ENCODE data around the gene TOP2B.

The TOP2B gene

GRCh38 chr3:25611193-25611592, 53.5 kb downstream of the TOP2B start:
- no peak for DNase-seq (ENCODE audit: low read depth)

DNA sequence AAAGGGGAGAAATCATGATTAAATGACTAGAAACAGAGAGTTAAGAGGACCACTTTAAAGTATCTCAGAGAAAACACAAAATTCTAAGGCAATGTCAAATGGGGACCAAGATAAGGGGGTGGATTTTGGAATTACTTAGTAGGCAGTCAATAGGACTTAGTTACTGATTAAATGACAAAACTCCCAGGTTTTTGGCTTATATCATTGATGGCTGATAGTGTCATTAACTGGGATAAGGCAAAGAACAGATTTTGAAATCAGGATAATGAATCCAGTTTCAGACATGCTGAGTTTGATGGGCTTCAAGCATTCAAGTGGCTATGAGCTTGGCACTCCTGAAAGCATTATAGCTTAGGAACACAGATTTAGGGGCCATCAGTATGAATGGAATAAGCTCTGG, 53.9 kb downstream of the TOP2B start:
- no peak for DNase-seq (ENCODE audit: low read depth)

- DNase-seq (ENCODE audit: low read depth), result no peak
Observed at GRCh38 chr3:25610167-25610566, 54.5 kb downstream of the TOP2B start.

- DNase-seq (ENCODE audit: low read depth), result no peak
Observed at GRCh38 chr3:25604107-25604805, 60.5 kb downstream of the TOP2B start.

- DNase-seq (ENCODE audit: low read depth), result no peak
Observed at GRCh38 chr3:25603703-25604102, 61.0 kb downstream of the TOP2B start.

DNA sequence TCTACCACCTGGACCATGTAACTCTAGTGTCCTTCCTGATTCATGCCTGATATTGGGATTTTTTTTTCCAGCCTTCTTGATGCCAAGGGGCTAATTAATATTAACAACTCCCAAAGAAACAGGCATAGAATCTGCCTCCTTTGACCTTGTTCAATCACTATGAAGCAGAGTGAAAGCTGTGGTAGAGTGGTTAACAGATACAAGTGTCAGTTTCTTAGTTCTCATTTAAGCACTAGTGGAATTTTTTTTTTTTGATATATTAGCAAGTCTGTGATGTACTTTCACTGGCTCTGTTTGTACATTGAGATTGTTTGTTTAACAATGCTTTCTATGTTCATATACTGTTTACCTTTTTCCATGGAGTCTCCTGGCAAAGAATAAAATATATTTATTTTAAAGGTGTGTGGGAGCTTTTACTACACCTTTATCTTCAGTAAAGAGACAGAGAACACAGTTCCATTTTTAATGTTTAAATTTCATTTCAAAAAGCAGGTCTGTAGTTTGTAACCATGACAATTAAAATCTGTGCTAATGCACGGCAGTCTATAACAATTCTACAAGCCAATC, 67.1 kb downstream of the TOP2B start:
- no peak for DNase-seq (ENCODE audit: low read depth)

DNA sequence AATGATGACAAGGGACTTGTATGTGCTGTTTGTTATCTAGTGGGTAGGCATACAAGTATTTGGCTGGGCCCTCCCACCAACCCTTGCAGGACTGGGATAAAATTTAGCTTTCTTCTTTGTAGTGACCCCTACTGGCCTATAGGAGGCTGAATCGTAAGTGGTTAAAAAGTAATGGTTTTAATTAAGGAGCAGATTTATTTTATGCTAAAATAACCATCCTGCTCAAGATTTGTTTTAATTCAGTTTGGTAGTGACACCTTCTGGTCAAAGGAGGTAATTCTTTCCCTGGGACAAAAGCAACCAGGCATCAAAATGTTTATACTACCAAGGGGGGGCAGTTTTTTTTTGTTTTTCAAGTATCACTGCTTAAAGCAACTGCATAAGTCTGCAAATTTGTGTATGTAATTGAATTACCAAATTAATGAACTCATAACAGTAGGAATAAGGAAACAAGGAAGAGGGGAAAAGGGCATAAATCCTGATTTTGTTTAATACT, 70.7 kb downstream of the TOP2B start:
- DNase-seq (ENCODE audit: low read depth), result peak; percentile 65

DNA sequence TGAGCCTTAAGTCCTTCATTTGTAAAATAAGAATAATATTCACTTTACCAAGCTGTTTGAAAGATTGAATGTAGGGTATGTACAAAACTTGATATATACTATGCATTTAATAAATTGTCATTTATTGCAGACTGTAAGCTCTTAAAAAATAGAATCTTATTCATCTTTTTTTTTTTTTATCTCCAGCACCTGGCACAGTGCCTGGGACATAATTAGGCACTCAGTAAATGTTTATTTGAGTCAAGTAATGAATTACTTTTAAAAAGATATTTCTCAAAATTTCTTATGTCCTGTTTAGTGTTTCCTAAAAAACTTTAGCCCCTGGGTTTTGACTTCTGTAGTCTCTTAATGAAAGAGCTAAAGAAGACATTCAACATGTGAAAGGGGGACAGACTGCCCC, 71.7 kb downstream of the TOP2B start:
- DNase-seq (ENCODE audit: low read depth), result no peak

- no peak for DNase-seq (ENCODE audit: low read depth)
Observed at GRCh38 chr3:25592510-25592968, 72.2 kb downstream of the TOP2B start.

GRCh38 chr3:25589783-25590258, 74.9 kb downstream of the TOP2B start:
- no peak for DNase-seq (ENCODE audit: low read depth)

- DNase-seq (ENCODE audit: low read depth), result no peak
Observed at GRCh38 chr3:25589104-25589782, 75.5 kb downstream of the TOP2B start.

DNA sequence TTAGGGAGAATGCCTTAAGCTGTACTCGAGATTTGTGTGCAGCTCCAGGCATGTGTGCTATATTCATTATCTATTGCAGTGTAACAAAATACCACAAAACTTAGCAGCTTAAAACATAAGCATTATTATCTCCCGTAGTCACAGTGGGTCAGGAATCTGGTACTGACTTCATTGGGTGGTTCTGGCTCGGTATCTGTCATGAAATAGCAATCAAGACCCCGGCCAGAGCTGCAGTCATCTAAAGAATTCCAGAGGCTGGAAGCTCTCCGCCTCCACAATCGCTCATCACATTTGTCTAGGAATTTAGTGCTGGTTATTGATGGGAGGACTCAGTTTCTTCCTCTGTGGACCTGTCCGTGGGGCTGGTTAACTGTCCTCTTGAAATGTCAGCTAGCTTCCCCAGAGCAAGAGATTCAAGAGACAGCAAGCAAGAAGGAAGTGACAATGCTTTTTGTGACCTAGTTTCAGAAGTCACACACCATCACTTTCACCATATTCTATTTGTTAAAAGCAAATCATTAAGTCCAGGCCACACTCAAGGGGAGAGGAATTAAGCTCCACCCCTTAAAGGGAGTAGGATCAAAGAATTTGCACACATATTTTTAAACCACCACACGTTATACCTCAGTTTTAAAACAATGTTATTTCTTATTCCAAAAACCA, 76.1 kb downstream of the TOP2B start:
- no peak for DNase-seq (ENCODE audit: low read depth)

GRCh38 chr3:25587975-25588374, 76.7 kb downstream of the TOP2B start:
- no peak for DNase-seq (ENCODE audit: low read depth)

GRCh38 chr3:25587526-25587925, 77.2 kb downstream of the TOP2B start:
- no peak for DNase-seq (ENCODE audit: low read depth)

DNA sequence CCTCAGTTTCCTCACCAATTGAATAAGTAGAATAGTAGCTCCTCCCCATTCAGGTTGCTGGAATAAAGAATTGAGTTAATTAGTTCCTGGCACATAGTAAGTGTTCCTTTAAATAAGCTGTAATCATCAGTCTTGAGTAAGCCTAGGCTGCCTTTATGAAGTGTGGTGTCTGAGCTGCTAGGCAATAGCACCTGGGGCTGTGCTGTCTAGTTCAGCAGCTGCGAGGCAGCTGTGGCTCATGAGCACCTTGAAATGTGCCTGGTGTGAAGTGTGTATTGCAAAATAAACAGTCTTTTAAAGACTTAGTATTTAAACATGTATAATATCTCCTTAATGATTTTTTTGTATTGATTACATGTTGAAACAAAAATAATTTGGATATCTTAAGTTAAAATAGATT, 77.6 kb downstream of the TOP2B start:
- no peak for DNase-seq (ENCODE audit: low read depth)

GRCh38 chr3:25586553-25586952, 78.2 kb downstream of the TOP2B start:
- no peak for DNase-seq (ENCODE audit: low read depth)

GRCh38 chr3:25586167-25586505, 78.6 kb downstream of the TOP2B start:
- no peak for DNase-seq (ENCODE audit: low read depth)

GRCh38 chr3:25585361-25586166, 79.1 kb downstream of the TOP2B start:
- DNase-seq (ENCODE audit: low read depth), result no peak

GRCh38 chr3:25584011-25584789, 80.5 kb downstream of the TOP2B start:
- DNase-seq (ENCODE audit: low read depth), result no peak

- no peak for DNase-seq (ENCODE audit: low read depth)
Observed at GRCh38 chr3:25583343-25583742, 81.4 kb downstream of the TOP2B start.

GRCh38 chr3:25582242-25582641, 82.5 kb downstream of the TOP2B start:
- peak; percentile 95 for DNase-seq (ENCODE audit: low read depth)
